GM18517 (cell line): ENCODE data around the gene TMEM117.

ENCODE experiments used
- ATAC-seq: cut with Tn5 transposase; IDR thresholded peaks from one replicate; pipeline ENCODE4 v1.9.1; 2021; ENCODE audit warnings: mild to moderate bottlenecking, moderate library complexity; ENCODE audit not compliant: unreplicated experiment

The TMEM117 gene

GRCh38 chr12:44431647-44432343 lies 595.9 kb downstream of the TMEM117 start:
- ATAC-seq: peak; percentile 89

GRCh38 chr12:44433659-44434058 lies 597.8 kb downstream of the TMEM117 start:
- no peak for ATAC-seq

GRCh38 chr12:44436756-44437155 lies 600.9 kb downstream of the TMEM117 start:
- no peak for ATAC-seq
